Stimulated activated CD4-positive, alpha-beta T cell treated with anti-CD3 and anti-CD28 coated beads, Interleukin-1b, Interleukin-23, amount 100 ng/mL, for 48 hours (primary cell): Measurements from ENCODE around the gene RLN2.
"Not testable (repeated sequence)": the region's sequence is repeated elsewhere in the genome, so short reads cannot be mapped to it uniquely, and the experiment has no call there.

Experiments
- DNase-seq: peaks from one replicate; pipeline ENCODE4 v3.0.0-alpha.2; 2020

Gene RLN2

GRCh38 chr9:5303840-5304795 is at the start of gene RLN2:
Gene RLN2 (minus strand): TSS chr9:5304716. CDS start chr9:5304580, 136 bp downstream.
- not testable (repeated sequence) for DNase-seq

- DNase-seq: no peak
Measured at GRCh38 chr9:5354184-5354583, 49.7 kb upstream of the RLN2 start.

DNA sequence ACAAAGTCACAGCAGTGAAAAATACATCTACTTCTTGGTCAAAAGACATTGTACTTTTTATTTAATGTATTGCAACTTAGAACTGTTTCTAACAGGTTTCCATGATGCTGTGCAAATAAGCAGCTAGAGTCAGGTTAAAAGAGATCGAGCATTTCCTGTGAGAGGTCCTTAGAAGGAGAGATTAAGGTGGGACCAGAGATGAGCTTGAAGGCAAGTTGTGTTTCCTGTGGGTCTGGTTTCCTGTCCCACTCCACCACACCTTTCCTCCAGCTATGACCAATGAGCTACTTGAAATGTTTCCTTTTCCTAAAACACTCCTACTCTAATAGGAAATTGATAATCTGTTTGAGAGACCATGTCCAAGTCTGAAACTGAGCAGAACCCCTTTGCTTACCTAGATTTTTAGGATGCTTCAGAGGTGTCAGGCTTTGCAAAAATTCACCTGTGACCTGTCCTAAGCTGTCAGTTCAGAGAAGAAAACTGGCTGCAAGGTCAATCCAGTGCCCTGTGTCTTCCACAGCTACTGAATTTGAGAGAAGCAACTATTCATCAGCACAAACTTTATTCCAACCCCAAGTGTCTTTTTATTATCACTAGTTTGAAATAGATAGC is 48.2 kb upstream of the RLN2 start:
- DNase-seq: no peak

DNA sequence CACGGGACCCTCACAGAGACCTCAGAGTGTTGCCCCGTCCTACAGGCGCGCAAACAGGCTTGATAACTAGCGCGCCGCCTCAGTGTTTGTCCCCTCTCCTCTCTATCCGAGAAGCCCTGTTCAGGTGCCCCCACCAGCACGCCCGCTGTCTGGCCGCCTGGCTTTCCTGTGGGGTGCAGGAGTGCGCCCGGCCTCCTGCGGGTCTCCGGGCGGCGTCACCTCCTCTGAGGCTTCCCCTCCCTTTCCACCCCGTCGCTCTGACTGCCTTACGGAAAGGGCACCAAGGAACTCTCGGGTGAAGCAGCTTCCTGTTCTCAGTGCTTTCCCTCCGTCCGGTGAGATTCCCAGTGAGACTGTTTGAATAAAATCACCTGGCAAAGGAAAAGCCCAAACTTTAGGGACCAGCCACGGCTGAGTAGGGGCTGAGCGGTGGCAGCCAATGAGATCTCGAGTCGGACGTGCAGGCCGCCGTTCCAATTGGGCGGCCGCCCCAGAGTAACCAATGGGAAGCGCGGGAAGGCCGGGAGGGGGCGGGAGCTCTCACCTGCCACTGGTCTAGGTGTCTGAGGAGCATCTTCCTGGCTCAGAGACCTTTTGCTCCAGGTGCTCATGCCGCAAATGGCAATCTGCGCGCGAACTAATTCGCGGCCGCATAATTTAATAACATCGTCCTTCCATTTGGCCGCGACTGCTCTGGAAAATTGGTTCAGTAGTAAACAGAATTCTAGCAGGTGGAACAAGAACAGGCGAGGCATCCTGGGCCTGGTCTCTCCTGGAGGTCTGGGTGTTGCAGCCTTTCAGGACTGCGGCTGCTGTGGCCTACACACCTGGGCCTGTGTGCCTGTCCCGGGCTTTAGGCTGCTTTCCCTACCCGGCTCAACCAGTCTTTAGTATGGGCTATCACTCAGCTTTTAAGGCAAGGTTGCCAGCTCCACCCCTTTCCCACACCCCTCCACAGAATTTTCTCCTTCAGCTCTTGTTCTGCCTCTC is 34.8 kb upstream of the RLN2 start, which contains the start of gene RLN1:
Gene RLN1, minus strand, starts transcription at position 885 of the 990 bp plus-strand sequence. Its CDS starts 130 bp downstream, at position 755.
- DNase-seq: not testable (repeated sequence)

- no peak for DNase-seq
Measured at GRCh38 chr9:5336688-5337087, 32.2 kb upstream of the RLN2 start.

- DNase-seq: not testable (repeated sequence)
Measured at GRCh38 chr9:5331276-5331675, 26.8 kb upstream of the RLN2 start.

GRCh38 chr9:5326893-5327548 is 22.5 kb upstream of the RLN2 start:
- no peak for DNase-seq

DNA sequence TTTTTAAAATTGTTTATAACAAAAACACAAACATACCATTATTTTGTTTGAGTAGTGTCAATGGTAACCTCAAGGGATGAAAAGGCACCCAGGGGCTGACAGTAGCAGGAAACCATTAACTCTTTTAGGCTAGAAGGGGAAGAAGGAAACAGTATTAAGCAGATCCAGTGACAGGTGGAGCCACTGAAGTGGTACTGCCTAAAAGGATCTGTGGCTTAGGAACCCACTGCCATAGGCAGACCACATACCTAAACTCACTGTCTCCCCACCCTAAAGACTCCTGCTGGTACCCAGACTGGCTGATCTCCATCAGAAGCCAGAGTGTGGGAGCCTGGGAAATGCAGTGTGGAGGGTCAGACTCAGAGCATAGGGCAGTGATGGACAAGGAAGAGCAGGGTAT is 21.7 kb upstream of the RLN2 start:
- DNase-seq: no peak

GRCh38 chr9:5321601-5322000 is 17.1 kb upstream of the RLN2 start:
- not testable (repeated sequence) for DNase-seq

GRCh38 chr9:5321058-5321457 is 16.5 kb upstream of the RLN2 start:
- no peak for DNase-seq

- not testable (repeated sequence) for DNase-seq
Measured at GRCh38 chr9:5316406-5316805, 11.9 kb upstream of the RLN2 start.

- no peak for DNase-seq
Measured at GRCh38 chr9:5315187-5315923, 10.8 kb upstream of the RLN2 start.

- DNase-seq: no peak
Measured at GRCh38 chr9:5310851-5311250, 6.3 kb upstream of the RLN2 start.

- no peak for DNase-seq
Measured at GRCh38 chr9:5305741-5306140, 1.2 kb upstream of the RLN2 start.

DNA sequence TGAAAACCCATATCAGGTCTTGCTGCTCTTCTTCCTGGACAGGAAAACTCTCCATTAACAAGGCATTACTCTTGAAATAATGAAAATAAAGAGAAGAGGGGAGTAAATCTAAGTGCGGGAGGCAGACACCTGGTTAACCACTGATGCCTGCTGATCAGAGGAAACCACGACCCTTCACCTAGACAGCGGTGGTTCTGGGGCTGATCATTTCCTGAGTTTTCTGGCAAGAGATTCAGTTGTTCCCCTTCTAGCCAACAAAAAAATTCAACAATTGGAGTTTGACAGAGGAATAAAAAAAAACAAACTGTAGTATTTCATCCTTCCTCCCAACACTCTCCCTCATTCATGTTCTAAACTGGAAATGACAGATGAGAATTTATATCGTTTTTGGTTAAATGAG is 3.0 kb downstream of the RLN2 start:
- DNase-seq: no peak

GRCh38 chr9:5292141-5292540 is 12.4 kb downstream of the RLN2 start:
- DNase-seq: no peak

GRCh38 chr9:5288591-5288990 is 15.9 kb downstream of the RLN2 start:
- no peak for DNase-seq

GRCh38 chr9:5286262-5286661 is 18.3 kb downstream of the RLN2 start:
- DNase-seq: no peak

- no peak for DNase-seq
Measured at GRCh38 chr9:5278486-5278885, 26.0 kb downstream of the RLN2 start.

DNA sequence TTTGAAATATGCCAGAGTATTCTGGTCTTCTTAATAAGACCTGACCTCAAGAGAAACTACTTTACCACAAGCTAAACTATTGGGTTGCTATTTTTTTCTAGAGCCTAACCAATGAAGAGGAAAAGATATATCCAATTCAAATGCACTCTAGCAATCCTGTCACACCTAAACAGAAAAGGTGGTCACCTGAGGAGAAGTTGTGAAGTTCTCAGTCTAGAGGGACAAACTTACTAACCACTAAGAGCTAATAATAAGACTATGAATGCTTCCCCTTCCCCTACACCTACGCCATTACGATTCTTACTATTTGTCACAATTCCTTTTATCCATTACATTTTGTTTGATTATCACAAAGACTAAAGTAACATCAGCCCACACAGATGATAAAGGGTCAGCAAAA is 29.7 kb downstream of the RLN2 start:
- no peak for DNase-seq

GRCh38 chr9:5269249-5269715 is 35.2 kb downstream of the RLN2 start:
- no peak for DNase-seq
